ENCODE data around the gene MT1H. TPM values are rescaled to one million over a fixed set of nuclear protein-coding genes. Genes with fewer than 3 reads are reported as not detected.

MT1H gene
- total RNA-seq, 1 experiment from 2014 or later: not detected

GRCh38 chr16:56686758-56687157 lies 17.1 kb downstream of the MT1H start:
- H3K4me1 ChIP-seq (replicated peaks; ENCODE audit: insufficient read depth): peaks cover 45% of the 10 kb centered on the region
- H3K4me2 ChIP-seq: no peak overlapping the region
- no TSS peak for BruUV-seq (replicated peaks)
- H3K79me2 ChIP-seq (ENCODE audit: low read depth): no peaks in the 10 kb centered on the region
- no peak overlapping the region for H3K27ac ChIP-seq
- no peak for TF ChIP-seq EZH2 (IDR thresholded peaks at IDR 0.05; ENCODE audit: low read depth)
- no peak for TF ChIP-seq CTCF (conservative IDR thresholded peaks at IDR 0.05)
- POLR2A ChIA-PET (ENCODE audit: unreplicated experiment): no interaction called here
- H4K20me1 ChIP-seq (ENCODE audit: insufficient read depth): no peaks in the 10 kb centered on the region
- H2AFZ ChIP-seq: no peak overlapping the region
- CTCF ChIA-PET: no interaction called here
- H3K36me3 ChIP-seq (ENCODE audit: low read depth): no peaks in the 10 kb centered on the region
- H3K4me3 ChIP-seq: no peak overlapping the region
- H3K9me3 ChIP-seq (ENCODE audit: insufficient read depth, low read depth): peaks cover 6% of the 10 kb centered on the region; the same call in 1 of the 2 replicates
- H3K9me2 ChIP-seq (ENCODE audit: insufficient read depth): no peaks in the 10 kb centered on the region
- intact Hi-C loops (cut with micrococcal nuclease; ENCODE audit: unreplicated experiment): no loop called here
- peaks cover 18% of the 10 kb centered on the region for H3F3A ChIP-seq (ENCODE audit: insufficient read depth, low read depth)
- no peaks in the 10 kb centered on the region for H3K27me3 ChIP-seq (ENCODE audit: insufficient read depth, low read depth)
- no peak for DNase-seq

GRCh38 chr16:56688762-56689161 lies 19.1 kb downstream of the MT1H start:
- Histone ChIP-seq H3F3A (ENCODE audit: insufficient read depth, low read depth) (peaks cover 22% of the 10 kb centered on the region), H3K79me2 (ENCODE audit: low read depth) (no peaks in the 10 kb centered on the region), H2AFZ (no peak overlapping the region), H3K4me2 (peak overlapping the region; percentile 50; the same call in 1 of the 2 replicates), H3K36me3 (ENCODE audit: low read depth) (no peaks in the 10 kb centered on the region), H4K20me1 (ENCODE audit: insufficient read depth) (no peaks in the 10 kb centered on the region), H3K9me3 (ENCODE audit: insufficient read depth, low read depth) (peaks cover 6% of the 10 kb centered on the region; the same call in 1 of the 2 replicates), H3K27me3 (ENCODE audit: insufficient read depth, low read depth) (no peaks in the 10 kb centered on the region), H3K4me1 (replicated peaks; ENCODE audit: insufficient read depth) (peaks cover 45% of the 10 kb centered on the region), H3K9me2 (ENCODE audit: insufficient read depth) (no peaks in the 10 kb centered on the region), H3K4me3 (no peak overlapping the region), H3K27ac (peak overlapping the region; percentile 35)
- DNase-seq: no peak
- ChIA-PET CTCF (no interaction called here), POLR2A (ENCODE audit: unreplicated experiment) (interaction anchor here (0.6 to 0.7 kb wide), 2 partner anchors 9 to 27 kb away, joined by 3 to 7 read pairs; no protein-coding TSS in a partner anchor)
- no TSS peak for BruUV-seq (replicated peaks)
- intact Hi-C loops (cut with micrococcal nuclease; ENCODE audit: unreplicated experiment): no loop called here
- TF ChIP-seq EZH2 (IDR thresholded peaks at IDR 0.05; ENCODE audit: low read depth) (no peak), CTCF (conservative IDR thresholded peaks at IDR 0.05) (no peak)

GRCh38 chr16:56689171-56689570 lies 19.6 kb downstream of the MT1H start:
- ChIA-PET CTCF (no interaction called here), POLR2A (ENCODE audit: unreplicated experiment) (interaction anchor here (0.5 to 0.7 kb wide), 3 partner anchors 10 to 79 kb away, joined by 3 to 7 read pairs (median 6); no protein-coding TSS in a partner anchor)
- peaks cover 6% of the 10 kb centered on the region; the same call in 1 of the 2 replicates for H3K9me3 ChIP-seq (ENCODE audit: insufficient read depth, low read depth)
- intact Hi-C loops (cut with micrococcal nuclease; ENCODE audit: unreplicated experiment): no loop called here
- H3K27ac ChIP-seq: peak overlapping the region; percentile 35
- no peaks in the 10 kb centered on the region for H3K36me3 ChIP-seq (ENCODE audit: low read depth)
- BruUV-seq (replicated peaks): no TSS peak
- H3F3A ChIP-seq (ENCODE audit: insufficient read depth, low read depth): peaks cover 22% of the 10 kb centered on the region
- no peaks in the 10 kb centered on the region for H3K9me2 ChIP-seq (ENCODE audit: insufficient read depth)
- H3K4me2 ChIP-seq: peak overlapping the region; percentile 50
- H2AFZ ChIP-seq: no peak overlapping the region
- no peaks in the 10 kb centered on the region for H3K27me3 ChIP-seq (ENCODE audit: insufficient read depth, low read depth)
- H3K4me3 ChIP-seq: no peak overlapping the region
- TF ChIP-seq CTCF (conservative IDR thresholded peaks at IDR 0.05): no peak
- TF ChIP-seq EZH2 (IDR thresholded peaks at IDR 0.05; ENCODE audit: low read depth): no peak
- H3K79me2 ChIP-seq (ENCODE audit: low read depth): no peaks in the 10 kb centered on the region
- DNase-seq: peak; percentile 41 to 70
- H3K4me1 ChIP-seq (replicated peaks; ENCODE audit: insufficient read depth): peaks cover 45% of the 10 kb centered on the region
- no peaks in the 10 kb centered on the region for H4K20me1 ChIP-seq (ENCODE audit: insufficient read depth)

Data from PC-9 (cell line).